Psoas muscle (tissue), 8 donors: Measurements from ENCODE around the gene EIF2B1. TPM values are rescaled to one million over a fixed set of nuclear protein-coding genes. Genes with fewer than 3 reads are reported as not detected.

ENCODE experiments used
- ATAC-seq, 4 donors: fragments of 200-7000 bp; cut with Tn5 transposase; one replicate each; pipeline ENCODE4 v1.9.1; 2020; ENCODE audit warnings: moderate library complexity in 3 of 4, mild to moderate bottlenecking in 2 of 4
- DNase-seq, 2 donors: peaks; one replicate each; pipeline ENCODE4 v3.0.0-alpha.2; 2020
- H3K27ac ChIP-seq: fragments of 200-600 bp; one replicate; pipeline ENCODE4 v1.8.0; 2022
- H3K27me3 ChIP-seq, 3 donors: fragments of 200-600 bp in 1 of 3; one replicate each; pipeline versions ENCODE4 v1.6.1 to v1.8.0; 2013 to 2022; ENCODE audit warnings: low read length in 2 of 3, mild to moderate bottlenecking in 2 of 3, moderate library complexity in 1 of 3; ENCODE audit not compliant: insufficient read depth in 3 of 3
- H3K36me3 ChIP-seq, 2 donors: fragments of 200-600 bp in 1 of 2; one replicate each; pipeline versions ENCODE4 v1.6.1 to v1.8.0; 2013 to 2022; ENCODE audit warnings: low read depth in 1 of 2, mild to moderate bottlenecking in 1 of 2, moderate library complexity in 1 of 2; ENCODE audit not compliant: insufficient read depth in 1 of 2
- H3K4me1 ChIP-seq: fragments of 200-600 bp; one replicate; pipeline ENCODE4 v1.8.0; 2022
- H3K4me3 ChIP-seq: fragments of 200-600 bp; one replicate; pipeline ENCODE4 v1.8.0; 2022; ENCODE audit warnings: mild to moderate bottlenecking
- H3K9me3 ChIP-seq: fragments of 200-600 bp; one replicate; pipeline ENCODE4 v1.8.0; 2022
- CTCF ChIP-seq: fragments of 200-600 bp; IDR thresholded peaks from one replicate; pipeline ENCODE4 v1.8.0; 2022; ENCODE audit warnings: antibody characterized with exemption
- WGBS, 3 donors: extraction: QIAGEN DNeasy Blood & Tissue Kit; methylation state at CpG; one replicate each; pipeline versions ENCODE4 v1.1.6 to v1.1.7; 2013; 5-methylcytosine and 5-hydroxymethylcytosine counted together
- intact Hi-C, 2 donors: fragments of 100-400 bp; cut with DNase I; formaldehyde crosslinking; loops; one replicate each; pipeline versions ENCODE4 v1.11.0 to v1.14.2; 2022
- polyA plus RNA-seq, 3 donors: library from polyadenylated mRNA; stranded (reverse); fragments of 200-250 nt; gene quantifications; one replicate each; pipeline ENCODE4 v1.2.3, GENCODE V29; 2013
- total RNA-seq, 4 donors: library from RNA; stranded (reverse); fragmentation: NEBNext Ultra II Directional in 2 of 4; extraction: Animal tissue kit (Norgen Biotek cat#: 25700) in 2 of 4; gene quantifications; one replicate each; pipeline versions ENCODE4 v1.2.1 to v1.2.4, GENCODE V29; 2021 to 2023
- donor health status: healthy with polysubstance abuse.
- donor health status: DM: no; HTN: no; CAD: no; lungs with moderate emphysema.
- donor health status: Bipolar disorder and iron deficiency.
- donor health status: healthy.
- donor health status: DM: yes; HTN: yes; CAD: no.
- donor health status: DM: no; HTN: no; CAD: no.
- donor health status: DM: no; HTN: no; CAD: no.
- donor health status: DM: yes; HTN: yes; CAD: no.

The EIF2B1 gene
- total and polyA plus RNA-seq, 7 donors: 27.4 to 48.2 (median 39.5) TPM

- peaks cover 6% of the 10 kb centered on the region for H3K4me1 ChIP-seq
- ATAC-seq: no peak
- H3K27me3 ChIP-seq: no peaks in the 10 kb centered on the region
- TF ChIP-seq CTCF: no peak
- no peak overlapping the region for H3K27ac ChIP-seq
- H3K9me3 ChIP-seq: no peaks in the 10 kb centered on the region
- intact Hi-C loops: no loop called here
- peaks cover 2 to 88% of the 10 kb centered on the region in 2 donors for H3K36me3 ChIP-seq
- 96 to 97% (median 96%) methylated on average over 4 of the region's 4 CpGs for WGBS, 3 donors
- no peak overlapping the region for H3K4me3 ChIP-seq
- DNase-seq: no peak
Measured at GRCh38 chr12:123654129-123654701, 20.7 kb upstream of the EIF2B1 start.

- no peaks in the 10 kb centered on the region for H3K9me3 ChIP-seq
- no peak for ATAC-seq
- no peaks in the 10 kb centered on the region for H3K4me1 ChIP-seq
- intact Hi-C loops: no loop called here
- DNase-seq: no peak
- no peak overlapping the region for H3K27ac ChIP-seq
- no peak for TF ChIP-seq CTCF
- H3K4me3 ChIP-seq: no peak overlapping the region
- no peaks in the 10 kb centered on the region for H3K27me3 ChIP-seq
- 91 to 94% (median 91%) methylated on average over 5 of the region's 5 CpGs for WGBS, 3 donors
- H3K36me3 ChIP-seq: peaks cover 4 to 94% of the 10 kb centered on the region in 2 donors
Measured at GRCh38 chr12:123648401-123648800, 14.9 kb upstream of the EIF2B1 start.

- Histone ChIP-seq H3K36me3 (peaks cover 2 to 93% of the 10 kb centered on the region in 2 donors), H3K27ac (no peak overlapping the region)
Measured at GRCh38 chr12:123645878-123646277, 12.4 kb upstream of the EIF2B1 start.

GRCh38 chr12:123645380-123645779 is 11.9 kb upstream of the EIF2B1 start:
- Histone ChIP-seq H3K4me1 (no peaks in the 10 kb centered on the region), H3K4me3 (no peak overlapping the region), H3K36me3 (peaks cover 2 to 93% of the 10 kb centered on the region in 2 donors), H3K9me3 (no peaks in the 10 kb centered on the region), H3K27ac (no peak overlapping the region), H3K27me3 (no peaks in the 10 kb centered on the region)
- TF ChIP-seq CTCF: no peak
- WGBS, 3 donors: 96 to 98% (median 97%) methylated on average over 3 of the region's 3 CpGs
- intact Hi-C loops: no loop called here
- DNase-seq (no peak), ATAC-seq (no peak)

More at GRCh38 chr12:123645878-123646277, 12.4 kb upstream of the EIF2B1 start:
- no peak for TF ChIP-seq CTCF
- DNase-seq: no peak
- no peaks in the 10 kb centered on the region for H3K27me3 ChIP-seq
- 76 to 86% (median 80%) methylated on average over 5 of the region's 5 CpGs for WGBS, 3 donors
- intact Hi-C loops: no loop called here
- H3K4me3 ChIP-seq: no peak overlapping the region
- ATAC-seq: no peak
- H3K4me1 ChIP-seq: no peaks in the 10 kb centered on the region
- H3K9me3 ChIP-seq: no peaks in the 10 kb centered on the region

GRCh38 chr12:123643911-123644310 is 10.4 kb upstream of the EIF2B1 start:
- 85 to 93% (median 91%) methylated on average over 7 of the region's 7 CpGs for WGBS, 3 donors
- Histone ChIP-seq H3K36me3 (peaks cover 2 to 90% of the 10 kb centered on the region in 2 donors), H3K27ac (no peak overlapping the region), H3K9me3 (no peaks in the 10 kb centered on the region), H3K4me3 (no peak overlapping the region), H3K4me1 (no peaks in the 10 kb centered on the region), H3K27me3 (no peaks in the 10 kb centered on the region)
- DNase-seq (no peak), ATAC-seq (no peak)
- TF ChIP-seq CTCF: no peak
- intact Hi-C loops: no loop called here
